Neural progenitor cell (in vitro differentiated cells): ENCODE data around the gene NXN.

Experiments
- EZH2 ChIP-seq: fragments of 200-600 bp; sonication (generic); IDR thresholded peaks from 2 replicates; pipeline ENCODE4 v1.6.1; 2017; ENCODE audit warnings: antibody characterized with exemption, mild to moderate bottlenecking, moderate library complexity
- EZH2phosphoT487 ChIP-seq: fragments of 200-600 bp; sonication (generic); IDR thresholded peaks from 2 replicates; pipeline ENCODE4 v1.6.1; 2017; ENCODE audit warnings: antibody characterized with exemption
- TF ChIP-seq, protein P1 (sequence below): fragments of 200-600 bp; sonication (generic); IDR thresholded peaks from 2 replicates; pipeline ENCODE4 v1.5.1; 2017; ENCODE audit warnings: antibody characterized with exemption, mild to moderate bottlenecking

DNA sequence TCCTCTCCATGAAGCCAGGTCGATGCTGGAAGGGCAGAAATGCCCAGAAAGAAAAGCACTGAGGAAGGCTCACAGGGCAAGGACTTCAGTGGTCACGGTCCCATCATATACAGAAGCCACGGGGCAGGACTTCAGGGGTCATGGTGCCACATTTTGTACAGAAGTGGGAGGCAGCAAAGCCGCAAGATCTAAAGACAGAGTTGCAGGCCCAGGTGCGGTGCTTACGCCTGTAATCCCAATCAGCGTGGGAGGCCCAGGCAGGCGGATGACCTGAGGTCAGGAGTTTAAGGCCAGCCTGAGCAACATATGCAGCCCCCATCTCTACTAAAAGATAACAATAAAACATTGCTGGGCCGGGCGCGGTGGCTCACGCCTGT lies 96.0 kb downstream of the NXN start:
- TF ChIP-seq, protein P1, sequence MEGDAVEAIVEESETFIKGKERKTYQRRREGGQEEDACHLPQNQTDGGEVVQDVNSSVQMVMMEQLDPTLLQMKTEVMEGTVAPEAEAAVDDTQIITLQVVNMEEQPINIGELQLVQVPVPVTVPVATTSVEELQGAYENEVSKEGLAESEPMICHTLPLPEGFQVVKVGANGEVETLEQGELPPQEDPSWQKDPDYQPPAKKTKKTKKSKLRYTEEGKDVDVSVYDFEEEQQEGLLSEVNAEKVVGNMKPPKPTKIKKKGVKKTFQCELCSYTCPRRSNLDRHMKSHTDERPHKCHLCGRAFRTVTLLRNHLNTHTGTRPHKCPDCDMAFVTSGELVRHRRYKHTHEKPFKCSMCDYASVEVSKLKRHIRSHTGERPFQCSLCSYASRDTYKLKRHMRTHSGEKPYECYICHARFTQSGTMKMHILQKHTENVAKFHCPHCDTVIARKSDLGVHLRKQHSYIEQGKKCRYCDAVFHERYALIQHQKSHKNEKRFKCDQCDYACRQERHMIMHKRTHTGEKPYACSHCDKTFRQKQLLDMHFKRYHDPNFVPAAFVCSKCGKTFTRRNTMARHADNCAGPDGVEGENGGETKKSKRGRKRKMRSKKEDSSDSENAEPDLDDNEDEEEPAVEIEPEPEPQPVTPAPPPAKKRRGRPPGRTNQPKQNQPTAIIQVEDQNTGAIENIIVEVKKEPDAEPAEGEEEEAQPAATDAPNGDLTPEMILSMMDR: no peak
- TF ChIP-seq EZH2phosphoT487: no peak
- TF ChIP-seq EZH2: no peak
